Skeletal muscle cell (primary cell): ENCODE measurements around the gene SHC3.

ENCODE experiments used
- DNase-seq: peaks from one replicate; pipeline ENCODE4 v3.0.0-alpha.2; 2010; ENCODE audit warnings: low read depth
- H3K4me3 ChIP-seq: 2 replicates; pipeline ENCODE4 v1.5.1; 2011; ENCODE audit warnings: low read depth, mild to moderate bottlenecking, control low read depth, low read length, moderate library complexity

SHC3 gene

DNA sequence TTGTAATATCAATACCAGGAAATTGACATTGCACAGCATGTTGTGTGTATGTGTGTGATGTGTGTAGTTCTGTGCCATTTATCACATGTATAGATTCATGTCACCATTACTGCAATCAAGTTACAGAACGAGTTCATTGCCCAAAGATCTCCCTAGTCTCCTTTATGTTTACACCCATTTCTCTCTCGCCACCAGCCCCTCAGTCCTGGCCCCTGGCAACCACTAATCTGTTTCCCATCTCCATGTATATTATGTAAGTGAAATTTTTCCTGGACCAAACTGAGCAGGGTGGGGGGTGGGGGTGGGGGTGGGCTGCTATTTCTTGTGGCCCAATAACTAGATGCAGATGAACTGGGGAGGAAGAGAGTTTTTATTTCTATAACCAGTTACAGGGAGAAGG lies 198.8 kb downstream of the SHC3 start:
- no peak overlapping the region for H3K4me3 ChIP-seq
- no peak for DNase-seq

DNA sequence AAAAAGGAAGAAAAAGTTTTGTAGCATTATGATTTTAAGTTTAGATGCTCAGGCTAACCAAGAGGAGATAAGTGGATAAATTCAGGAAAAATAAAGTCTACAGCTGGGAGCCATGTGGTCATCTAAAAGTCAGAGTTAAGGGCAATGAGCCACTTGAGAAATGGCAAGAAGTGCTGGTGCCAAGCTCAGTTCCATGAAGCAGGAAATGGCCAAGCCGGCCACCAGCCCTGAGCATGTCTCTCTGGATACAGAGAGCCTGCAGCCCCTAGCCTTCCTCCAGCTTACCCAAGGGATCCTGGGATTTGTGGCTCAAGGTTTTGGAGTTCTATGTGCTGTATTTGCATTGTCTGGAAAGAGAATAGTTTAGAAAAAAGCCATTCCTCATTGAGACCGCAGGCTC lies 199.6 kb downstream of the SHC3 start:
- no peak overlapping the region for H3K4me3 ChIP-seq
- no peak for DNase-seq

DNA sequence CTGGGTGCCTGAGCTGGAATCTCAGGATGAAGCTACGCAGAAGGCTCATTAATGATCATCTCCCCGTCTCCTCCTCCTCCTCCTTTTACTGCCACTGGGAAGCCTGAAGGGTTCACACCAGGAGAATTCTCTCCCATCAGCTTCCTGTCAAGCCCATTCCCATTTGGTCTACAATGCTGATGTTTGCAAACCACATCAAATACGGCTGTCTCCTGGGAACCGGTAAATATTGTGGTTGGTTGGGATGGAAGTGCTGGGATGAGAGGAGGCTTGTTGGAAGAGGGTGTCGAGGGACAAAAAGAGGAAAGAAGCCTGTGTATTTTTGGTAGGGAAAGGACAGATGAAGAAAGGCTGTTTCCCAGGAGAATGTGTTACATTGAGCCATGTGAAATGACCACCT lies 200.6 kb downstream of the SHC3 start:
- no peak for DNase-seq
- no peak overlapping the region for H3K4me3 ChIP-seq

DNA sequence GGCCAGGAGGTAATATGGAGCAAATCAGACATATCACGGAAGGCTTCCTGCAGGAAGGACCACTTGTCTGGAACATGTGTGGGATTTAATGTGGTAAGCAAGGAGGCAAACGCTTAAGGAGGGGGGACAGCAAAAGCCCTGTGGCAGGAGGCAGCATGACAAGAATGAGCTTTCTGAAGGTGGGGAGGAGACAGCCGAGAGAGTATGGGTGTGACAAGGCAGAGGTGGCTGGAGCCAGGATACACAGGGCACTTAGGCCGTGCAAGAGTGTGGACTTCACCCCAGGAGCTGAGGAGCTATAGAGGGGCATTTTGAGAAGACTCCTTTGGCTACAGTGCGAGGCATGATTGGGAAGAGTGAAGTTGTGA lies 201.7 kb downstream of the SHC3 start:
- DNase-seq, result no peak
- H3K4me3 ChIP-seq, result no peak overlapping the region

DNA sequence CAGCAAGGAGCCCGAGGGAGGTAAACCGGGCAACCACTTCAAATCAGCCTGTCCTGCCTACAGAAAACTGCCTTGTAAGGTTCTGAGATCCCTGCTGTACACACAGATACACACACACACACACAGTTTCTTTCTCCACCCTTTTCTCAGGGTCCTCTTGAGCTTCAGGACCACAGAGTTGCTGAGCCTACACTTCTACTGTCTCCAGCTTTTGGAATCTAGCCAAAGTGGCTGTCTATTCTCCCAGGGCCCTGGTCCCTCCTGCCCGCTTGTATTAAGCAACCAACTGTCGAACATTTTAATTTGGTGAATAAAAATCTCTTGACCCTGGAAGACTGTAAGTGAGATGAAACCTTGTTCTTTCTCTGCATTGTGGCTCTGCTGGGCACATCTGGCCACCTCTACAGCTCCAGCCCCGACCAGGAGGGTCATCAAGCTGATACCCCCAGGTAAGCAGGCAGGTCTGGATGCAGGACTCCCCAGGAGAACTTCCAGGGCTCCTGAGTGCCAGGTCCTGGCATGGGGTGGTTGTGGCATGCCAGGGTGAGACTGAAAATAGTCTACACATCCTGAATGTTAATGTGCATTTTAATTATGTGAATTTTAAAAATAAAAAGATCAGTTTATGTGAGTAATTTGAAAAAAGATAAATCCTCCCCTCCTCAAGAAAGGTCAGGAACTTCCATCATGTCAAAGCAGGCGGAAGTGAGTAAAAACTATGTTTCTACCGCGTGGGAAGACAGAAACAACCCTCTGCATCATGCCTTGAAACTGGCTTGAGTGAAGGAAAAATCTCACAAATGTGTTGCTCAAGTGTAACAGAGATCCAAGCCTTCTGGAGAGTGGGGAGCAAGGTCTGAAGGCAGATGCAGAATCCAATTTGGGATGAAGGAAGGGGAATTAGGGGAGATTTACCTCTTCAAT lies 202.4 kb downstream of the SHC3 start:
- DNase-seq, result no peak
- H3K4me3 ChIP-seq, result no peak overlapping the region

DNA sequence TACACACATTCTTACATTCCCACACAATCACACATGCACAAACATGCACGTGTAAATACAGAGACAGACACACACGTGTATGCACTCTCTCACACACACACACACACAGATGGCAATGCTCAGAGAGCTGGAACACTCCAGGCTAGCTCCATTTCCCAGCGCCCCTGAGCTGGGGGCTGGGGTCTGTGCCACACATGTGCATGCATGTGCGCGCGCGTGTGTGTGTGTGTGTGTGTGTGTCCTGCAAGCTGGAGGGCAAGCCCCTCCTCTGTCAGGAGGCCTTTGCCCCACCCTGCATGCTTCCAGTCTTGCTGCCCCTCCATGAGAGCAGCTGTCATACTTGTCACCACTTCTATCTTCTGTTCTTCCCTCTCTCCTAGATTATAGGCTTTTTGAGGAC lies 204.0 kb downstream of the SHC3 start:
- no peak overlapping the region for H3K4me3 ChIP-seq
- DNase-seq, result no peak

DNA sequence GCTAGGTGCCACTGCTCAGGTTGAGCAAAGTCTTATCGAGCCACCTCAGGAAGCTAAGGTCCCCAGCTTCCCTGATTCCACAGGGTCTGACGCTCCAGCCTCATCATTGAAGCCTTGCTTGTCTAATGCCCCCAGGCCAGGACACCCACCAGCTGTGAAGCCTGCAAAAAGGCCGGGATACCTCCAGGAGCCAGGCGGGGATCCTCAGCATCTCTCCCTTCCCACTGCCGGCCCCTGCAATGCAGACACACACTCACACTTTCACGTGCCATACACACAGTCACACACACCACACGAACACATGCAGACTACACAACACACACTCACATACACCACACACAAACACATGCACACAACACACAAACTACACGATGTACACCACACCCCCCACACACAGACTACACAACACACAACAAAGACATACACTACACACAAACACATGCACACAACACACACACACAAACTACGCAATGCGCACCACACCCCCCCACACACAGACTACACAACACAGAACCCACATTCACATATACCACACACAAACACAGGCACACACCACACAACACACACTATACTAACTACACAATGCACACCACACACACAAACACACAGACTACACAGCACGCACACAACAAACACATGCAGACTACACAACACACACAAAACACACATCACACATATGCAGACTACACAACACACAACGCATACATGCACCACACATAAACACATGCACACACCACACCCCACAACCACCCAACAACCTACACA lies 205.2 kb downstream of the SHC3 start:
- DNase-seq, result no peak
- no peak overlapping the region for H3K4me3 ChIP-seq

DNA sequence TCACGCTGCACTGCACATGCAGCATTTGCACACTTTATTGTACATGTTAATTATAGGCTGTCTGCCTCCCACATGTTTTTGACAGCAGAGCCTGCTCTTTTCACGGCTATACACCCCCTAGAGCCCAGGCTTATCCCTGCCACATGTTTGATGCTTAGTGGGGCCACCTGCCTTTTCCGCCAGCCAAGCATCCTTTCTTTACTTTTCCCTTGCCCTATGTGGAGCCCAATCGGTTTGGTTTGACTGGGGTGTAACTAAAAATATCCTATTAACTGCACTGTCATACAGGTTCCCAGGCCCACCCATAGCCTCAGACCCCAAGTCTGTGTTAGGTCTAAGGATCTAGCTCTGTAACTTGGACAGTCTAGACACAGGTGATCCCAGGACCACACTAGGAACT lies 206.2 kb downstream of the SHC3 start:
- H3K4me3 ChIP-seq, result no peak overlapping the region
- no peak for DNase-seq

DNA sequence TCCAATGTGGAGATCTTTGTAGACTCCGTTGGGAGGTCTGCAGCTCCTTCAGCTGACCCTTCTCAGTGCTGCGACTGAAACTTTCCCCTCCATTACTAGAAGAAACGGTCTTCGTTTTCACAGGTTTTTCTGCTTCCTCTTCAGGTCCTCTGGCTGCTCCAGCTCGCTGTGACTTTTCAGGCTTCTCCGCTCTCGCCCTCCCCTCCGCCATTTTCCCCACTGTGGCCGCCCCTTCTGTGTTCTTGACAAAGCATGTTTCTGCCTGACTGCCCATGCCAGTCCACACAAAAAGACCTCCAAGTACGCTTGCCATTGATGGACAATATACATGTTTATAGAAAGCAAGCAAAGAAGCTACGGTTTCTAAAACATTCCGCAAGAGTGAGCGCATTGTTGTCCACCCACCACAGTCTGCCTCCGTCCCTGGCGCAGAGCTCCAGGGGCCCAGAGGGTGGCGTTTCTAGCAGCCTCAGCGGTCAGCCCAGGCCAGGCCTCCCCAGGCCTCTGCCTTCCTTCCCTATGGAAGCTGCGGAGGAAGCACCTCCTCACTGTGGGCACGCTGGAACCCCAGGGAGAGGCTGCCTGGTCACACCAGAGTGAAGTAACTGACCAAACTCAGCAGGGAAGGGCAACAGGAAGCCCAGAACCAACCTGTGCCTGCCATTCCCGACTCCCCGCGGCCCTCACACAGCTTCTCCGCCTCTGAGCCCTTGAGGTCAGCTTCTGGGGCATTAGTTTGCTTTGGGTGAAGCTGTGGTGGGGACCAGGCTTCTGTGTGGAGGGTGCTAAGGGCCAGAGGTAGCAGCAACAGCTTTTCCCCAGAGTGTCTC lies 207.3 kb downstream of the SHC3 start:
- no peak for DNase-seq

DNA sequence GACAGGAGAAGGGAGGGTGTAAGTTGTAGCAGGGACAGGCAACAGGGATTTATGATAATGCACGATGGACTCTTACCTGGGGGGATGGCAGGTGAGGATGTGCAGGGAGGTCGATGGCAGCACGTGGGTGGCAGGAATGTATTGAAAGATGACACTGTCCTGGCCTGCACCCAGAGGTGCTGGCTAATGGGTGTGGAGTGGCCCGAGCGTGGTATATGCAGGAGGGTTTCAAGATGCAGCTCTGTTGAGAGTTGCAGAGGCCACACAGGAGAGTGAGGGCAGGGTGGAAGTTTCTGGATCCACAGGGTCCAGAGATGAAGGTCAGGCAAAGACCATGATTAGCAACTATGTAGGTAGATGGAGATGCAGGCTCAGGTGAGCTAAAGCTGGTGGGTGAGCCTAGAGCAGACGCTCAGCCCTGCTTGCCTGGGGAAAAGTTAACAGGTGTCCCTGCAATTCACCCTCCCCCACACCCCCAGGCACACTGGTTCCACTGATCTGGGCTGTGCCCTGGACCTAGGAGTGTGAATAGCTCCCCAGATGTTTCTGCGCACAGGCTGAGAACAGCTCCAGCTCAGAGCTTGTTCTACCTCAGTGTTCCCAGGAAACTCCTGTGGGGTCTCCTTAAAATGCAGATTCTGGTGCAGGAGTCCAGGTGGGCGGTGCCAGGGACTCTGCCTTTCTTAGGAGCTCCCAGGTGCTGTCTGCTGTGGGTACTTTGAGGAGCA lies 208.8 kb downstream of the SHC3 start:
- DNase-seq, result no peak
- H3K4me3 ChIP-seq, result no peak overlapping the region

More for the DNA sequence above, 207.3 kb downstream of the SHC3 start:
- H3K4me3 ChIP-seq, result no peak overlapping the region

DNA sequence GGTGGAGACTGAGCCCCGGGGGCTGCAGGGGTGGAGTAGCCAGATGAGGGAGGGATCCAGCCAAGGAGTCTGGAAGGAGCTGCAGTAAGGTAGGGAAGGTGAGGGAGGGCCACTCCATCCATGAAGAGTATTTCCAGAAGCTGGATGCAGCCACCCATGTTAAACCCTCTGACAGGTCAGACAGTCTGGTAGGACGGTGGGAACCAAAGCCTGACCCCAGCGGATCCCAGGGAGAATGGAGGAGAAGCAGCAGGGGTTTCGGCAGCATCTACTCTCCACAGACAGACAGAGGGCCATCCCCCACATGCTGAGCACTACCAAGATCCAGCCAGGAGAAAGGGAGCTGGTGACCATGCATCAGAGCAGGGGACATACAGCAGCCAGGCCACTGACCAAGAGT lies 209.8 kb downstream of the SHC3 start:
- no peak for DNase-seq
- H3K4me3 ChIP-seq, result no peak overlapping the region

DNA sequence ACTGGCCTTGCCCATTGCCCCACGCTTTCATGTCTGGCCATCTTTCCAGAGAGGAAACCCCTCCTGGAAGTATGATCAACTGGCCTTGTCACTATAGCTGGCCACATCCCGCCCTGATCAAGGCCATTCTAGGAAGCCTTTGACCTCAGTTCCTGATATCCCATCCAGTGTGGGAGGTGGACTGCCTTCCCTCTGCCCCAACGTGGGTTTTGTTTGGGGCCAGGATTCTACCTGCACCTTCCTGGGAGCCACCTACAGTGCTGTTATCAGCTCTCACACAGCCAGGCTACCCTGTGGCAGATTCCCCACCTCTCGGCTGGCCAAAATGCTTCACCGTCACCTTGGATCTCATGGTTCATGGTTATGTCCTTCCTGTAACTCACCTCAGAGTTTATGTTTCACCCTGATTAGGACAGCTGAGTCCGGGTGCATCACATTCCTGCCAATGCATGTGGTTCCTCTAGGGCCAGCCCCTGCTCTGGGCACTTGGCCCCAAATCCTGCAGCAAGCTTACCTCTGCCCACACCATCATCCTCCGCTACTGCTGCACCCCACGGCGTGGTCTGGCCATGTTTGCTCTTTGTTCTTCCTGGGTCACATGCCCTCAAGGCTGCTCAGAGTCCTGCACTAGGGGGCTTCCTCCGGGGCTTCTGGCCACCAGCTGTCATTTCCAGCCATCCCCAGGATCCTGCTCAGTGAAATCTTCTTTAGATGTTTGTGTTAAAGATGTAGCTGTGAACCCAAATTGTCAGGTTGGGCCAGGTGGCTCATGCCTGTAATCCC lies 211.5 kb downstream of the SHC3 start:
- no peak for DNase-seq
- H3K4me3 ChIP-seq, result no peak overlapping the region

DNA sequence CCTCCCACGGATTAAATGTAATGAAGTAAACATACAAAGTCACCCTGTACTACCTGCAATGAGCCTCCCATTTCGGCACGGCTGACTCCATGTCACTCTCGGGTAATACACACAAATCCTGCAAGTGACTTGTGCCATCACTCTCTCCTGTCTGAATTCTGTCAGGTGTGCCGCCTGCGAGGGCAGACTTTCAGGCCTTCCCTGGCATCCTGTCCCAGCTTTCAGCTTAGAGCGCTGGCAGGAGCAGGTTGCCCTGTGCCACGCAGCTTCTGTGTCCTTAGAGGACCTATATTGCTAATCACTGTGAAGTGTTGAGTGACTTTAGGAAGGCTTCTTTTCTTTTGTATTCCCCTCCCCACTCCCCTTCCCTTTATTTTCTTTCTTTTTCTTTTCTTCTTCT lies 213.1 kb downstream of the SHC3 start:
- no peak for DNase-seq
- no peak overlapping the region for H3K4me3 ChIP-seq

DNA sequence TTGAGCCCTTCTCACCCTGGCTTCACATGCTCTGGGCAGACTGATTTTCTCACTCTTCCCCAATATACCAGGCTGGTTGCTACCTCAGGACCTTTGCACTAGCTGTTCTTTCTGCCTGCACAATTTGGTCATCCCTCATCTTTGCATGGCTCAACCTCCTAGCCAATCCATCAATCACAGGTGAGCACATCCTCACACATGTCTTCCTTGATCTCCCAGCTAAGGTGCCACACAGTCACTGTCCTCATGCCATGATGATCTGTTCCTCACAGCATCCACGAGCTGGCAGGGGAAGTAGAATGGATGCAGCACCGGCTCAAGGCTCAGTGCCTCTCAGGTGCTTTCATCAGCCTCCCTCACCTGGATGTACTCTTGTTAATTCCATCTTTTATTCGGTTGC lies 218.0 kb downstream of the SHC3 start:
- H3K4me3 ChIP-seq, result no peak overlapping the region
- DNase-seq, result no peak

DNA sequence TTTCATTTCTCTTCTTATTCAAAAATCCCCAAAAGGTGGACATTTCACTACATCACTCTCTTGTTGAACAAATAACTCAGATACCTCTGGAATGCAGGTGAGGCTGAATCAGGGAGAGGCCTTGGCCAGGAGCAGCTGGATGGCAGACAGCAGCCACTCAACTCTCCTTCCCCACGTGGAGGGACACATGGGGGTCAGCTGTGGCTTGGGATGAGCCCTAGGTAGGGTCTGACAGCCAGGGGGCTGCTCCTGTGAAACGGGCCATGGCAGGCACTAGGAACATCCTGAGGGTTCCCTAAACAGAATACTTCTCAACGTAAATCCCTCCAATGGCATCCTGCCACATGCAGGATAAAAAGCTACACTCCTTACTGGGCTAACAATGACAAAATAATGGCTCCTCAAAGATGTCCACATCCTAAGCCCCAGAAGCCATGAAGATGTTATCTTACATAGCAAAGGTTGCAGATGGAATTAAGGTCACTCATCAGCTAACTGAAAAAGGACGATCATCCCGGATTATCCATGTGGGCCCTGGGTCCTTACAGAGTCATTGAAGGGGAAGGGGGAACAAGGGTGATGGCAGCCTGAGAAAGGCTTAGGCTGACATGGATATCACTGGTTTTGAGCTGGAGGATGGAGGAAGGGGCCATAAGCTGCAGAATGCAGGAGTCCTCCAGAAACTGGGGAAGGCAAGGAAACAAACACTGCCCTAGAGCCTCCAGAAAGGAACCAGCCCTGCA lies 218.7 kb downstream of the SHC3 start:
- DNase-seq, result no peak
- H3K4me3 ChIP-seq, result no peak overlapping the region

DNA sequence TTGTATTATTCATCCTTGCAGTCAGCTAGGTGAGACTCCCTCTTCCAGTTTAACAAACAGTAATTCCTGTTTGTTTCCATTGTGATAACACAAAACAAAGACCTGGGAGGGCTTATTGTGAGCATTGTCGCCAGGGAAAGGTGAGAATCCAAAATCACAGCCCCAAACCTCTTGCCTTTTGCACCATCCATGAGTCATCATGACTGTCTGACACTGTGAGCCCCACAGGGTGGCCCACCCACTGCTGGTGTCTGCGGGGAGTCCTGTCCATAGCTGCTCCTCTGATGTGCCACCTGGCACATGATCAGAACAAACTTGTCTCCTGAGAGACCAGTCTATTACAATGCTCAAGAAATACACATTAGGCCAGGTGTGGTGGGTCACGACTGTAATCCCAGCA lies 221.1 kb downstream of the SHC3 start:
- no peak overlapping the region for H3K4me3 ChIP-seq

More for the DNA sequence above, 221.1 kb downstream of the SHC3 start:
- no peak for DNase-seq
